GM10847 (cell line): Measurements from ENCODE around the gene LPAR2.
A peak's percentile ranks its signal among the peaks of the same experiment; 100 is the strongest.

Experiments used
- POLR2A ChIP-seq: IDR thresholded peaks from 2 replicates; pipeline ENCODE4 v1.6.1; 2011; ENCODE audit not compliant: insufficient read length; ENCODE audit errors: extremely low read depth

LPAR2 gene

GRCh38 chr19:19627621-19628500 is at the start of gene LPAR2:
LPAR2 (minus strand) TSS chr19:19628220; CDS start chr19:19627275, 945 bp downstream.
- peak; percentile 51 for TF ChIP-seq POLR2A

GRCh38 chr19:19677579-19677978 is 49.6 kb upstream of the LPAR2 start:
- no peak for TF ChIP-seq POLR2A

DNA sequence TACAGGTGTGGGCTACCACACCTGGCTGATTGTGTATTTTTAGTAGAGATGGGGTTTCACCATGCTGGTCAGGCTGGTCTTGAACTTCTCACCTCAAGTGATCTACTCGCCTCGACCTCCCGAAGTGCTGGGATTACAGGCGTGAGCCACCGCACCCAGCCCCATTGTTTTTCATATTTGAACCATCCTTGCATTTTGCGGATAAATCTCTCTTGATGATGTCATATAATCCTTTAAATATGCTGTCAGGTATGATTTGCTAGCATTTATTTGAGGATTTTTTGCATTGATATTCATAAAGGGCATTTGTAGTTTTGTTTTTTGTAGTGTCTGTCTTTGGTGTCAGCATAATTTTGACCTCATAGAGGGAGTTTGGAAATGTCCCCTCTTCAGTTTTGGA is 46.3 kb upstream of the LPAR2 start:
- no peak for TF ChIP-seq POLR2A

GRCh38 chr19:19672816-19673215 is 44.8 kb upstream of the LPAR2 start:
- TF ChIP-seq POLR2A: no peak

DNA sequence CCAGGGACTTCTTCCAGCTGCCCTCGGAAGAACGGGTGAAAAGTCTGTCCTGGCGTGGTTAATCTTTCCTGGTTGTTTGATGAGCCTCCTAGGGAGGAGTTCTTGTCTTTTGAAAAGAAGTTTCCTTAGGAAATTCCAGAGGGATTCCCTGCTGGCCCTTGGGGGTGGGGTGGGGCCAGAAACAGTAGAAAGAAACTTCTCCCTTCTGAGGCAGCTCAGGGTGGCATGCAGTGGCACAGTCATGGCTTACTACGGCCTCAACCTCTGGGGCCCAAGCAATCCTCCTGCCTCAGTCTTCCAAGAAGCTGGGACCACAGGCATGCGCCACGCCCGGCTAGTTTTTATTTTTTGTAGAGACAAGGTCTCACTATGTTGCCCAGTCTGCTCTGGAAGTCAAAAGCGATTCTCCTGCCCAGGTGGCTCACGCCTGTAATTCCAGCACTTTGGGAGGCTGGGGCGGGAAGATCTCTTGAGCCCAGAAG is 42.1 kb upstream of the LPAR2 start:
- no peak for TF ChIP-seq POLR2A

GRCh38 chr19:19668230-19669012 is 40.4 kb upstream of the LPAR2 start, which contains the start of gene ZNF101:
ZNF101 (plus strand) TSS chr19:19668839; CDS start chr19:19668964, 125 bp downstream.
- TF ChIP-seq POLR2A: peak; percentile 75

- peak; percentile 86 for TF ChIP-seq POLR2A
Observed at GRCh38 chr19:19663256-19664120, 35.5 kb upstream of the LPAR2 start, which contains the start of gene ATP13A1. ATP13A1 (minus strand) TSS chr19:19663676; CDS start chr19:19663666, 10 bp downstream.

- no peak for TF ChIP-seq POLR2A
Observed at GRCh38 chr19:19662871-19663255, 34.8 kb upstream of the LPAR2 start.

DNA sequence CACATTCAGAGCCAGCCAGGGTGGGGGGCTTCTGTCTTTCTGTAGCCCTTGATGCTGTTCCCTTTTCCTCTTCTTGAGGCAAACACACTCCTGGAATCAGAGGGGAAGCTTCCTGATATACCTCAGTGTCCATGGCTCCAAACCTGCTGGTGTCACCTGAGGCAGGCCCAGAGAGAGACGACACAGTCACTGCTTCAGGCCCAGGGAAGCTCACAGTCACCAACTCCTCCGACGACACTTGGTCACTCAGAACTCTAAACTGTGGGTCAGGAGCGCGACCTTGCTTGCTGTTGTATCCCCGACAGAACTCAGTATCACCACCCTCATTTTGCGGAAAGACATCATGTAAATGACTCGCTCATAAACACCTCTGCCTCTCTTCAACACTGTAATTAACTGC is 34.3 kb upstream of the LPAR2 start:
- TF ChIP-seq POLR2A: no peak

- peak; percentile 34 for TF ChIP-seq POLR2A
Observed at GRCh38 chr19:19661675-19662251, 33.7 kb upstream of the LPAR2 start.

GRCh38 chr19:19661141-19661674 is 33.2 kb upstream of the LPAR2 start:
- TF ChIP-seq POLR2A: no peak

- TF ChIP-seq POLR2A: no peak
Observed at GRCh38 chr19:19659646-19660245, 31.7 kb upstream of the LPAR2 start.

DNA sequence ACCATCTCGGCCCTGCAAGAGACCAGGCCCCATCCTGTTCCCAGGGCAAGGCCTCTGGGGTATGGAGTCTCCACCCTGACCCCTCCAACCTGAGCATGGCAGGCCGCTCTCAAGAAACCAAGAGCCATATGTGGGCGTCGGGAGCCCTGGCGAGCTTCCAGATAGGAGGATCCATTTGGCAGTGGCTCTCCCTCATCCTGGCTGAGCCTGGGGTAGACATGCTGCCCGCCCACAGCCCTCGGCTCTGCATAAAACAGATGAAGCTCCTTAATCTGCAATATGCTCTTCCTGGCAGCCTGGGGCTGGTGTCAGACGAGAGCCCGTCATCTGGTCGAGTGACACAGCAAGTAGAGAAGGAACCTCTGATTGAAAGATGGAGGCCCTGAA is 29.4 kb upstream of the LPAR2 start:
- TF ChIP-seq POLR2A: no peak
